Uterus (tissue), 2 donors: ENCODE results near the gene PFKM.

ENCODE experiments used
- POLR2A ChIP-seq, 2 donors: fragments of 450-650 bp; IDR thresholded peaks; one replicate each; pipeline ENCODE4 v1.6.1; 2016; ENCODE audit warnings: antibody characterized with exemption in 2 of 2, mild to moderate bottlenecking in 1 of 2, moderate library complexity in 1 of 2
- TF ChIP-seq, protein P1 (sequence below), 4 experiments: fragments of 200-600 bp in 2 of 4; fragments of 450-650 bp in 2 of 4; sonication (generic) in 2 of 4; IDR thresholded peaks; one replicate each; pipeline ENCODE4 v1.5.1; 2016 to 2019; ENCODE audit warnings: antibody characterized with exemption in 4 of 4, mild to moderate bottlenecking in 2 of 4, moderate library complexity in 1 of 4

DNA sequence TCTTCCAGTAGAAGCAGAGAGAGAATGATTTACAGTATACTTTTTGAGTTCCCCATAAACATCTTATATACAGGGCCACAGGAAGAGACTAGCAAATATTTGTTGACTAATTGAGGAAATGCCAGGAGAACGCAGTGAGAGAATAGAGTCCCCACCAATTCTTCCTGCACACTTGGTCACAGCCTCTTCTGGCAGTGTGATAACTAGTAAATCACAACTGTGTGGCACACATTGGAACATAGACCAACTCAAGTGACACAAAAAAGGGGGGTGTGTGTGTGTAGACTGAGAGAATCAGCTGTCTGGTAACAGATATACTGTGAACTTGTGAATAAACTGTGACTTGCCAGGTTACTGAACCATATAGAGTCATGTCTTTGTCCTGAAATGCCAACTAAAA, 10.2 kb downstream of the PFKM start:
- TF ChIP-seq, protein P1, sequence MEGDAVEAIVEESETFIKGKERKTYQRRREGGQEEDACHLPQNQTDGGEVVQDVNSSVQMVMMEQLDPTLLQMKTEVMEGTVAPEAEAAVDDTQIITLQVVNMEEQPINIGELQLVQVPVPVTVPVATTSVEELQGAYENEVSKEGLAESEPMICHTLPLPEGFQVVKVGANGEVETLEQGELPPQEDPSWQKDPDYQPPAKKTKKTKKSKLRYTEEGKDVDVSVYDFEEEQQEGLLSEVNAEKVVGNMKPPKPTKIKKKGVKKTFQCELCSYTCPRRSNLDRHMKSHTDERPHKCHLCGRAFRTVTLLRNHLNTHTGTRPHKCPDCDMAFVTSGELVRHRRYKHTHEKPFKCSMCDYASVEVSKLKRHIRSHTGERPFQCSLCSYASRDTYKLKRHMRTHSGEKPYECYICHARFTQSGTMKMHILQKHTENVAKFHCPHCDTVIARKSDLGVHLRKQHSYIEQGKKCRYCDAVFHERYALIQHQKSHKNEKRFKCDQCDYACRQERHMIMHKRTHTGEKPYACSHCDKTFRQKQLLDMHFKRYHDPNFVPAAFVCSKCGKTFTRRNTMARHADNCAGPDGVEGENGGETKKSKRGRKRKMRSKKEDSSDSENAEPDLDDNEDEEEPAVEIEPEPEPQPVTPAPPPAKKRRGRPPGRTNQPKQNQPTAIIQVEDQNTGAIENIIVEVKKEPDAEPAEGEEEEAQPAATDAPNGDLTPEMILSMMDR (IDR thresholded peaks at IDR 0.05) = no peak
- no peak for TF ChIP-seq POLR2A (IDR thresholded peaks at IDR 0.05)
